Left forelimb (tissue), 1 donor: ENCODE results near the gene PARD3B.

Experiments used
- DNase-seq: peaks from one replicate; pipeline ENCODE4 v3.0.0-alpha.2; 2018; ENCODE audit warnings: low spot score

The PARD3B gene

GRCh38 chr2:204842068-204842467, 296.8 kb downstream of the PARD3B start:
- DNase-seq: no peak

DNA sequence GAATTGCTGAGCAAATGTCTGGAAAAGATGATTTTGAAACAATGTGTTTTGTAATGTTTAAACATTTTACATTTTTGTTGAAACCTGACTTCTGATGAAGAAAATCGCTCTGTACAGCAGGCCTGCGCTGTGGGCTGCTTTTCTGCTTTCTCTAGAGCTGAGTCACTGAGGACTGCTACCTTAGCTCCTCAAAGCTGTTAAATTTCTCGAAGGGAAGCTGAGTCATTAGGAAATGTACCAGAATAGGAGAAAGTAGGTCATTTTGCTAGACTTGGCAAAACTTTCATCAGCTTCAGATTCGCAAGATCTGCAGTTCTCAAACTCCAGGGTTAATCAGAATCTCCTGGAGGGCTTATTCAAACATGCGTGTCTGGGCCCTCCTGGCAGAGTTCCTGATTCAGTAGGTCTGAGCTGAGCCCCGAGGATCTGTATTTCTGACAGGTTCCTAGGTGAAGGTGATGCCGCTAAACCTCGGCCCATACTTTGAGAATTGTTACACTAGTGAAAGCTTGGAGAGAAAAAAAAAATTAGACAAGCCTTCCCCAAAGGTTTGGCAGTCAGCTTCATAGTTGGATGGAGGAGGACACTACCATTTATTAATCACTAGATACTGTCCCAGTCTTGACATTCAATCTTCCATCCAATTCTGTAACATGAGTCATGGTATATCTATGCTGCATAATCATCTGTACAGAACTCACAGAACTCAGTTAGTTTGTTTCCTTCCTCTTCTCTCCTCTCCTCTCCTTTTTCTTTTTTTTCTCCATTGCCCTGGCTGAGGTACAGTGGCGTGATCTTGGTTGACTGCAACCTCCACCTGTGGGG, 297.6 kb downstream of the PARD3B start:
- no peak for DNase-seq

DNA sequence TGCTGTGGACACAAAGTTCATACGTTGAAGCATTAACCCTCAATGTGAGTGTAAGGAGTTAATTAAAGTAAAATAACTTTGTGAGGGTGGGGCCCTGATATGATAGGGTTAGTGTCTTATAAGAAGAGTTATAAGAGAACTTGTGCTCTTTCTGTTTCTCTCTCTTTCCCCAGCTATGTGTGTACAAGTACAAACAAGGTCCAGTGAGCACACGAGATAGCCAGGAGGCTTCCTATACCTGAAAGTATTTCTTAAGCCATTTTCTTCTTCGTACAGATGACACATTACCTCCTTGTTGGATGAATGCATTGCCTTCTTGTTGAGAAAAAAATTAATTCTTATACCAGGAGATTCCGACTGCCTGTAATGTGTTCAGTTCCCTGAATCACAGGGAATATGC, 301.2 kb downstream of the PARD3B start:
- no peak for DNase-seq

- DNase-seq: no peak
Observed at GRCh38 chr2:204849892-204850291, 304.6 kb downstream of the PARD3B start.

DNA sequence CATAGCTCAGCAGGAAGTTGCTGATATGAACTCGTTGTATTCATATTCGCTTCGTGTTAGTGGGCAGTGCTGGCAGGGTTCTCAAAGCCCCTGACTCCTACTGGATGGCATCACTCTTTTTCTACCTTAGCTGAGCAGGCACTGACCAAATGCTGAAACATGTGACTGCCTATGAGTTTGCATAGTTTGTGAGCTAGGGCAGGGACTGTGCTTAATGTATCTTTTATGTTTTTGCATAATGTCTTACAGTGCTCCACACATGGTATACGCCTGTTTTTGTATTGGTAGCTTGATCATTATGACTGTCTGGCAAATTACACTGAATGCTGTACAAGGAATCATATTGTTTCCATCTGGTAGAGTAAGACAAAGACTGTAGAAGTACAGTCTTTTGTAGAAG, 305.3 kb downstream of the PARD3B start:
- DNase-seq: no peak

- no peak for DNase-seq
Observed at GRCh38 chr2:204853905-204854304, 308.6 kb downstream of the PARD3B start.

DNA sequence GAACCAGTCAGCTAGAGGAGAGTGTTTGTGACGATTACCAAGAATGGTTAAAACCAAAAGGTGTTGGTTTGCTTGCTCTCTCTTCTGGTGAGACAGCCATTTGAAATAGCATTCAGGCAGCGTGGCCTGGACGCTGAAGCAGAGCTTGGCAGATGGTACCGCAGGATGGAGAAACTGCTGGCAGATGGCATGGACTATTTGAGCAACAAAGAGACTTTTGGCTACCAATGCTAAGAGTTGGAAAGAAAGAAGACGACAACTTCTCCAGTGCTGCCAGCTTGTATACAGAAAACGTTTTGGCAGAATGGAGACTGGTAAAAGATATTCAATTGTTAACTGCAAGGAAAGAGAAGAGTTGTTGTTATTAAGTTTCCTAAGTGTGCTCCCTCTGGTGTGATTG, 315.0 kb downstream of the PARD3B start:
- no peak for DNase-seq

DNA sequence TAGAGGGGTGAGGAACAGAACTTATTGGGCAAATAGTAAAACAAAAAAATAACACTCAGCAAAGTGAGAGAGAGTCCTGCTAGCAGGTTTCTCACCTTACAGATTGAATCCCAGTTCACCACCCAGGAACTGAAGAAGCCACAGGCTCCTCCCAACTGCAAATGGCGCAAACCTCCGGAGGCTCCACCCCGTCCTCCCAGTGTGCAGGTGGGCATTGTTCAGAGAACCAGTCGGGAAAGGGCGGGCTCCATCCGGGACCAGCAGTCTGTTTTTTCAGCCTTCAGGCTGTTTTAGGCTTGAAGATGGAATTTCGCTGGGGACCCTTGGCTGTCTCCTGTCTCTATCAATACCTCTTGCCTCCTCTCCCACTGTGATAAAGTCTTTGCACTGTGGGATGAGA, 317.5 kb downstream of the PARD3B start:
- DNase-seq: no peak

GRCh38 chr2:204863336-204863735, 318.1 kb downstream of the PARD3B start:
- no peak for DNase-seq

DNA sequence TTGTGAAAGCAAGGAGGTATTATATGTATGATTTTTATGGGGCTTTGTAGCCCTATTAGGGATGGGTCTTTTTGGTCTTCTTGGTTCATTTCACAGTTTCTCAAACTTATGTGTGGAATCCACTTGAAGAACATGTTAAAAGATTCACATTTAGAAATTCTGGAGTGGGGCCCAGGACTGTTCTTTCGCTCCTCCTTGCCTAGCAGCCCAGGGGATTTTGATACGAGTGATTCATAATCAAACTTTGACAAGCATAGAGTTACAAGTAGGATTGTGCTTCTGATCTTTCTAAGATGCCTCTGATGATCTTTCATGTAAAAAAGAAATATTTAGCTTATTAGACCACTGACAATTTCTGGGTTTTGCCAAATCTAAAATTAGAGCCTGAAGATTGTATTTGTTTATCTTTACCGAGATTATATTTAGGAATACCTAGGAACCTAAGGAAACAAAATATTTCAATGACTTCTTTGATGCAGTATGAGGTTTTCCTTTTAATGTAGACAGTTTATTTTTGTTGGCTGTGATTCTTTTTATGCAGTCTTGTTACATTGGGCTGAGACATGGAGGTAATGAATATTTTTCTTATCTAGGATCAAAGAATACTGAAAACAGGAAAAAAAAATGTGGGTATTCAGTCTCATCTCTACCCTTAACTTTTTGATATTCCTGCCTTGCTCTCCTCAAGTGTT, 324.0 kb downstream of the PARD3B start:
- DNase-seq: no peak

- no peak for DNase-seq
Observed at GRCh38 chr2:204870053-204870452, 324.8 kb downstream of the PARD3B start.

DNA sequence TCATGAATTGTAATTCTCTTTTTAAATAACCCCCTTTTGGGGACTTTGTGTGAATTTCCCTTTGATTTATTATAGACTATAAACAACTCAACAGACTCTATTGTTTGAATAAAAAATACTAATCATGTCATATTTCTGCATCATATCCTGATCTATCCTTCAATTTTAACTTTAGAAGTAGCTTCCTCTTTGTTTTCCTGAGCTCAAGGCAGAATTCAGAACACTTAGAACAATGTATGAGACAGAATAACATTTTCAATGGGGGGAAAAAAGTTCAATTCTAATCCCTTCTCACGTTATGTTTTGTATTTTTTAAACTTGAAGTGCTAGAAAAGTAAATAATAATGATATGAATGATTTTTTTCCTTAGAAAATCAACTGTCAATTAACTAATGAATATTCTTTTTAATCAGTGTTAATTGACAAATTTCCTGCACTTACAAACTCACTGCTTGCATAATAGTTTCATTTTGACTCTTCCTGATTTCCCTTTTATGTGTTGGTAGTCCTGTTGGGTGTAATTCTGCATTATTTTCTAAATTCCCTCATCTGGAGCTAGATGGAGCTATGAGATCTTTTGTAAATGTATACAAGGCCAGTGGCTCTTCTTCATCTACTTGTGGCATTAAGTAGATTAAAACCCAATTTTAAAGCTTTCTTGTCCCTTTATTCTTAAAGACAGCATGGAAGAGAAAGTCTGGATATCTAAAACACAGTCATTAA, 326.1 kb downstream of the PARD3B start:
- DNase-seq: no peak

GRCh38 chr2:204876311-204876710, 331.0 kb downstream of the PARD3B start:
- DNase-seq: no peak

DNA sequence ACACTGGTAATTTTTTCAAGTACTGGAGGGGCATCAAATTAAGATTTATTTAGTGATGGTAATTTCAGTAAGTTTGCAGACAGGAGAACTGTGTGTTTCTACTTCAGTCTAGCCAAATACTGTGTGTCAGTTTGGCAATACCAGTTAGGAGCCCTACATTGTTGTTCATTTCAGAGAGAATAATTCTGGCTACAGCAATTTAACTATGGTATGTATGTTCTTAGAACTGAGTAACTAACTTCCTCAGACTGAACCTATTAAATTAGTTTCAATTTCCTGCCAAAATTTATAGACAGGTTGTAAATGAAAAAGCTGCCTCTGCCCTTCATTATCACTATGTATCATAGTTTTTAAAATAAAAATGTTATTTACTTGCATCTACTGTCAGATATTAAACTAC, 332.4 kb downstream of the PARD3B start:
- DNase-seq: no peak

- DNase-seq: no peak
Observed at GRCh38 chr2:204880928-204881327, 335.7 kb downstream of the PARD3B start.

DNA sequence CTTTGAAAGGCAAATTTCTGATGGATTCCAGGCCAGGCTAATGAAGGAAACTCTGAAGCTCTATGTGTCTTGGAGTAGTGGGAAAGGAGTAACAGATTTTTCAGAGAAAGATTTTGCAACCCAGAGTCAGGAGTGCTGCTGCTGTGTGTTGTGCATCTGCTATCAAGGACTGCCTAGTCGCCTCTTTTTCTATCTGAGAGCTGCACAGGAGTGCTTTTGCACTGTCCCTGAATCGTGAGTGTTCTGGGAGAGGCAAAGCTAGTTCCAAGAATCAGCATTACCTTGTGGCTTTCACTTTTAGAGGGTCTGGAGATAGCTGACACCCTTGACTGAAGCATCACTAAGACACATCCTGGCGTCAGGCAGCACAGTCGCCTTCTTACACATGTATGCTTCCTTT, 336.4 kb downstream of the PARD3B start:
- DNase-seq: no peak

DNA sequence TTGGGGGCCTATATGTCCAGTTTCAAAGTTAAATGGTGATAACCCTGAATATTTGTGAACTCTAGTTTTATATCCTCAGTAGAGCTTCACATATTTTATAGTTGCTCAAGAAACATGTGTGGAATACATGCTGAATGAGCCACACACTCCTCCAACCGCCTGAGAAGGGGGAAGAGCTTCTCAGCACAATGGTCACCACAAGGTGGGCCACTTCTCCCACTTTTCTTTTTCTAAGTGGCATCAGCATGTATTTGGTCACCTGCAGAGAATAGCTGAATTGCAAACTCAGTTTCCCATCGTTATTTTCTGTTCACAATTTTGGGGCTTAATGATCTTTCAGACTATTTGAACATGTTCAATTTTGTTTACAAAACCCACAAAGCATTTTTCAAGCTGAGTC, 340.5 kb downstream of the PARD3B start:
- no peak for DNase-seq

DNA sequence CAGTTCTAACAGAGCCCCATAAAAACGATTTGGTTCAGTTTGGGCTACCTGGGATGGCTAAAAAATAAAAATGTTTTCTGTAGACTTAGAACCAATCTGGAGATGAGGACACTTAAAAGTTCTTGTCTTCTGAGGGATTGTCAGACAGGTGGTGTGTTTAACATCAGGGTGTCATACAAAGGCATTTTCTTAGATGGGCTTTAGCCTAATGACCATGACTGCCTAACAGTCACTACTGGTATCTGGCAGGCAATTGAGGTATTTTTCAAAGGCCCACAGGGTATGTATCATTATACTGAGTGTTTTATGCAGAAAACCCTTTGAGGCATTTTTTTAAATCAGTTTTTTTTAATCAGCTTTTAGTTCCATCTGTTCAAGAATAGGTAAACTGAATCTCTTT, 341.4 kb downstream of the PARD3B start:
- no peak for DNase-seq

GRCh38 chr2:204888222-204888621, 342.9 kb downstream of the PARD3B start:
- no peak for DNase-seq

- no peak for DNase-seq
Observed at GRCh38 chr2:204890680-204891079, 345.4 kb downstream of the PARD3B start.

- no peak for DNase-seq
Observed at GRCh38 chr2:204891739-204892138, 346.5 kb downstream of the PARD3B start.

DNA sequence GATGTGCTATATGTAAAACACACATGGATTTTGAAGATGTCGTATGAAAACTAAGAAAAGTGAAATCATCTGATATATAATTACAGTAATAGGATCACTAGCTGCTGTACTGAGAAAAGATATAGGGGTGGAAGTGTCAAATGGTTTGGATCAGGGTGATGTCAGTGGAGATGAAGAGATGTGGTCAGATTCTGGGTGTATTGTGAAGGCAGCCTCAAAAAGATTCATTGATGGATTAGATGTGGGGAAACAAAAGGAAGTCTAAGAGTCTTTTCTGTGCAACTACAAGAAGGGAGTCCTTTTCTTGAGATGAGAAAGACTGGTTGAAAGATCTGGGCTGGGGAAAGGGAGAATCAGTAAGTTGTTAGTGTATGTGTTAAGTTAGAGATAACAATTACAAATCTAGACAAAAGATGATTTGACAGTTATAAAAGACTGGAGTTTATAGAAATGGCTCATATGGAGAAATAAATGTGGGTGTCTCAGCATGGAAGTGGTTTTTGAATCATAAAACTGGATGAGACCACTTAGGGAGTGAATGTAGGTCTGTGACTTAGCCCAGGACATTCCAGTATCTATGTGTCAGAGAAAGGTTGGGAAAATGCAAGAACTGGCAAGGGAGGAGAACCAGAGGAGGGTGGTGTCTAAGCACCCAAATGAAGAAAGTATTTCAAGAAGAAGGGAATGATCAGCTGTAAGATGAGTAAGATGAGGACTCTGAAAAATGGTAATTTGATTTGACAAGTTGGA, 347.4 kb downstream of the PARD3B start:
- no peak for DNase-seq
